Measurements from ENCODE around the gene C4orf33. TPM values are rescaled to one million over a fixed set of nuclear protein-coding genes. Genes with fewer than 3 reads are reported as not detected.

C4orf33 gene
- polyA plus RNA-seq, 1 donor: 7.1 TPM

DNA sequence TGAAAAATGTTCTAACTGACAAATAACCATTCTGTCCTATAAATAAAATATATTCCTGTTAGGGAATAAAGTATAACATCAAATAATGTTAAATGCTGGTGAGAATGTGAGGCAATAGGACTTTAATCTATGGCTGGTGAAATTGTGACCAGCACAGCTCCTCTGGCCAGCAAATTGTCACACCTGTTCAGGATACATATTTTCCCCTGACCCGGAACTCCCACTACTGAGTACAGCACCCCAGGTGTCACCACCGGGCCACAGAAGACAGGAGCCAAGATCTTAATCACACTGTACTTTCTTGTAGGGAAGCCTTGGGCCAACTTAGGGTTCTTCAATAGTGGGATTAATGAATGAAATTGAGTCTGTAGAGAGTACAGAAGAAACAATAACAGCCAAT is 33.2 kb downstream of the C4orf33 start:
- no peak for DNase-seq (ENCODE audit: low read depth)

DNA sequence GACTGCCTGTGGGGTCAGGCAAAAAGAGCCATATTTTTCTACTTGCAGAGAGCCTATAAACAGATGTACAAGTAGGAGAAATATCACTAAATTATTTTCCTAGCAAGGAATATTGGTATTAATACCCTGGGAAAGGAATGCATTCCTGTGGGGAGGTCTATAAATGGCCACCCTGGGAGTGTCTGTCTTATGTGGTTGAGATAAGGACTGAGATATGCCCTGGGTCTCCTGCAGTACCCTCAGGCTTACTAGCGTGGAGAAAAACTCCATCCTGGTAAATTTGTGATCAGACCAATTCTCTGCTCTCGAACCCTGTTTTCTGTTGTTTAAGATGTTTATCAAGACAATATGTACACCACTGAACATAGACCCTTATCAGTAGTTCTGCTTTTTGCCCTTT is 35.4 kb downstream of the C4orf33 start:
- no peak for DNase-seq (ENCODE audit: low read depth)

DNA sequence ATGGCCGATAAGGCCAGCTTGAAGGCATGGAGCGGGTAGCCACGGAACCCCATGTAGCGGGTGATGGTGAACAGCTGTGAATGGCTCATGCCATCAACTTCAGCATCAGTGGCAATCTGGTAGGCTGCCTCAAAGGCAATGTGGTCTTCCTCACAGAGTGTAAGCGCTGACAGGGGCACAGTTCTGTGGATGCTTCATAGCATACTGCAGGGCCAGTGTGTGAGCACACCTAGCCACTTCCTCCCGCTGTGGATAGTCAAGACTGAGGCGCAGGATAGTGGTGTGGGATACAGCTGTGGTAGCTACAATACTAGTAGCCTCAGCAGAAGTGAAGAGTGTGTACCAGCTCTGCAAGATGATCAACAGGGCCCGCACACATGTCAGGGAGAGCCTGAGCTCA is 40.5 kb downstream of the C4orf33 start:
- DNase-seq (ENCODE audit: low read depth): no peak

DNA sequence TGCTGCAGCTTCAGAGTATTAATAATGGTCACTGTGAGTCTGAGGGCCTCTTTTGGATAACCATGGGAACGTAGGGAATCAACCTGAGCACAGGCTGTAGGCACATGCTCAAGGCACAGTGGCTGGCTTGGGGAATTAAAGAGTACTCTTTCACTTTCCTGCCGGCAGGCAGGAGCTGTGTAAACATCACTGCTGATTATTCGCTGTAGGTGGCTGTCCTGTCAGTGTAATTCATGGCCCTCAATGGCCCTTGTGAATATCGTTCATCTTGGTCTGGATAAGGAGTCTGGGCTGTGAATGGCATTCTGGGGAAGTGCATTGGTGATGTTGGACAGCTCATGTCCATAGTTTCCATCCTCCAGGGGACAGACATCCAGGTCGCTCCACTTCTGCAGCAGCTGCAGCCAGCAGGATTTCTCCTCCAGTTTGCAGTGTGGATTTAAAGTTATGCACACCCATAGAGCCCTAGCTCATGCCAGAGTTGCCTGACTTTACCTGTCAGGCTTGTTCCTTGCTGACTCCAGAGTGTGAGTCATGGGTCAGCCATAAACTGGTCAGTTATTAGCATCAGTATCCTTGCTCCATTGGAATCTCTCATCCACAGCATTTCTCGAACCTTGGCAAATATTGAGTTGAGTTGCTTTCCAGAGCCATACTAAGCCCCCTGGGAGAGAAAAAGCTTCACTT is 43.0 kb downstream of the C4orf33 start:
- no peak for DNase-seq (ENCODE audit: low read depth)

DNA sequence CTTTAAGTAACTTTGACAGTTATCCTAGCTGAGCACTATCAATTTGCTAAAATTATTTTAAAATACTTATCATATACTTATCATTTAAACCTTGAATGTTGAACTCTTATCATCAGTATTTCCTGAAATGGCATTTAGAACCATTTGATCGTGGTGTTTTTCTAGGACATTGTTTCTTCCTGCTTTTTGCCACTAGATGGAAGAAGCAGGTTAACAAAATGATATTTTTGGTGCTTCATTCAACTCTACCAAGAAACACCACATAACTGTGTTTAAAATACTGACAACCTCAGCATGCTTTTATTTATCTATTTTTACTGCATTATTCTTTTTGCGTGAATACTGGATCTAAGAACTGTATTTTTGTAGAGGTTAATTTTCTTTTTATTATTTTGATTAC is 44.6 kb downstream of the C4orf33 start:
- DNase-seq (ENCODE audit: low read depth): no peak

DNA sequence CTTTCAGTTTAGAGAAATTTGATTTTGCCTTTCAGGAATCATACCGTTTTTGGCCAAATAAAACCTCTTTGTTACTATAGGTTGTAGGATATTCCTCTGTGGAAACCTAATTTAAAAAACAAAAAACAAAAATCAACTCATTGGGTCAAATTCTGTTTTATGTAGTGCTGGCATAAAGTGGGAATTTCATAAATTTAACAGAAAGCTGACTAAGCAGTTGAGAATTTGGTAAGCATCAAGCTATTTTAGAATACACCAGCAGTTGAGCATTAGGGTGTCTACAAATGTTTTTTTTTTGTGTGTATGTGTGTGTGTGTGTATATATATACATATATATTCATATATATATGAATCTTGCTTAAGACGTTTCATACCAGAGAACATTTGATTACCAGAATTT is 47.4 kb downstream of the C4orf33 start:
- no peak for DNase-seq (ENCODE audit: low read depth)

DNA sequence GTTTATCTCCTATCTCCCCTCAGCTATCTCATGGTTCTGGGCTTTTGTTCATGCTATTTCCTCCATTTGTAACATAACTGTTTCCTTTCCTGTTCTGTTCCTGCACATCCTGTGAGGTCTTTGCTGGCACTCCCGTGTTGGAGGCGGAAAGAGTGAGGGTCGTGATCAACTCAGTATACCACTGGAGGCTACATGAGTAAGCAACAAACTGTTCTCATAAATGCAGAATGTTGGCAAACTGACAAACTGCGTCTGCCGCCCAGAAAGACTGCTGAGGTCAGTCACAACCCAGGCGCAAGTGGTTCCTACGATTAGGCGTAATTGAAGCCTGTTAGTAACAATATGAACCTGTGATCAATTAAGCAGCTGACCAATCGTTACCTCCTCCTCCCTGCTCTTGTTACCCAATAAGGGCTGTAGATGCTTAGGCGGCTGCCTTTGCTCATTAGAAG is 48.8 kb downstream of the C4orf33 start:
- DNase-seq (ENCODE audit: low read depth): no peak

DNA sequence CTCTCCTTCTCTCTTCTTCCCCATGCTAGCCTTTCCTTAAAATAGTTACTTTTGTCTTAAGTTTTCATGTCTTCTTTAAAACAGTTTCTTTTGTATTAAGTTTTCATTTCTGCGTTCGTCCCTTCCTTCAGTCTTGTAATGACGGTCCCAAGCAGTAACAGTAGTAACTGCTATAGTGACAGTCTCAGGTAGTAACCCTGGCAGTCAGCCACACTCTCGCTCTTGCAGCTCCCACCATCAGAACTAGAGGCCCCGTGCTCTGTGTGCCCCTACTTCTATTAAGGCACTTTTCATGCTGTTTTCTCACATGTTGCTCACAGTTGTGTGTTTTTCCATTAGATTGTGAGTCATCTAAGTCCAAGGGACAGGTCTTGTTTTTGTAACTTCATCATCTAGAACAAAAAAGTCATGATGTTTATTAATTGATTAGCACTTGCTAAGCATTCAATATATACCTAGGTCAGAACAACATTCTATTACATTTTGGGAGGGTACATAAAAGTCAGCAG is 49.3 kb downstream of the C4orf33 start:
- DNase-seq (ENCODE audit: low read depth): no peak

DNA sequence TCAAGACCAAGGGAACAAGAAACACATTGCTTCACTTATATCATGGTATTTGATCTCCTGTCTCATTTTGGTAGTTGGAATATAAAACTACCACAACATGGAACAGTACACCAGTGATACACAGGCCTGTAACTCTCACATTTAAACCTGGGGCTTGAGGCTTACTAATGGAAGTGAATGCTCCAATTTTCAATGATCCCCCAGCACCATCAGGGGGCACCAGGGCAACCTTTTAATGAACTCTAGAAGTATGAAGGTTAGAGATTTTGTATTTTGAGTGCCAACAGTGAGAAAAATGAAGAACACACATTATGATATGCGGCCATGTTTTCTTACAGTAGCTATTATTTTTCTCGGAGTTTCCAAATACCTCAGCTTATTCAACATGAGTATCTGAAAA is 50.7 kb downstream of the C4orf33 start:
- DNase-seq (ENCODE audit: low read depth): no peak

DNA sequence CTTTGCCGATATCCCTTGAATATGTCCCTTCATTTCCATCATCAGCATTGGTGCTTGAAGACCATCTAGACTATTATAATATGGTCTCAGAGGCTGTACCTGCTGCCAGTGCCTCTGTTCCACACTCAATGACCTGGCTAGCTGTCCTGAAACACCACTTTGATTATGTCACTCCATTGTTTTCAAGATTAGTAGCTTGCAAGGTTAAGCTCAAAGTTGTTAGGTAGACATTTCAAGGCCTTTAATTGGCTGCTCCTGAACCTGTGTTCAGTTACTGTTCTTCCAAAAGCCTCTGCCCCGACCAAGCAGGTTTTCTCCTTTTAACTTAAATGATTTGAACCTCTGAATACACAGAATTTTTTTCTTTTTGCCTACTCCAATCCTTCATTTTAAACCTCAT is 52.9 kb downstream of the C4orf33 start:
- no peak for DNase-seq (ENCODE audit: low read depth)

DNA sequence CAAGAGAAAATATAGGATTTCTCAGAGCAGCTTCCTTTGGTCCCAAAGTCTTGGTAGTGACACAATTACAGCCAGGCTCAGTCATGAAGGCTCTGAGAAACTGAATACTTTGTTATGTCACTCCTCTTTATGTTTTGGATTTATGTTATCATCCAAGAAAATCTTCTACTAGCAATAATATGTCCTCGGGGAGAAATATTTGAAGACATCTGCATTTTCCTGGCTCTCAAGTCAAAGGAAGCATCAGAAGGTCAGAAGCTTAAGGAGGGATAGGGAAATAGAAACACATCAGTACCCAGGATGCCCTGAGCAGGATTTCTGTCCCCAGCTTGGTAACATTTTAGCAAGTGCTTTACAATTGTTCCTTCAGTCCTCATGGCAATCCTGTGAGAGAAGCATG is 54.0 kb downstream of the C4orf33 start:
- DNase-seq (ENCODE audit: low read depth): no peak

DNA sequence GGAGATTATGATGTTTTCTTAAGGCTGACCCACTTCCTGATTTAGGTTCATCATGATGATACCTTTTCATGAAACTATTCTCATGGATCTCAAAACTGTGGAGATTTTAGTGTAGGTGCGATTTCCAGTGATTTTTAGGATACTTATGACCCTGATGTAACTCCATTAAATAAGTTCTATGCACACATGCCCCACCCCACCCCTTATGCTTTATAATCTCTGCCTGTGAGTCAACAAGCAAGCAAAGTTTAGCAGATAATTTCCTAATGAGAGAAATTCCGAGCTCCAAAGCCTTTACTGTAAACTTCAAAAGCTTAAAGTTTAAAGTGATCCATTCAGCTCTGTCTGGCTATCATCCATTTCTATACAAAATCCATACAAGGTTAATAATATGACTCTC is 56.4 kb downstream of the C4orf33 start:
- no peak for DNase-seq (ENCODE audit: low read depth)

DNA sequence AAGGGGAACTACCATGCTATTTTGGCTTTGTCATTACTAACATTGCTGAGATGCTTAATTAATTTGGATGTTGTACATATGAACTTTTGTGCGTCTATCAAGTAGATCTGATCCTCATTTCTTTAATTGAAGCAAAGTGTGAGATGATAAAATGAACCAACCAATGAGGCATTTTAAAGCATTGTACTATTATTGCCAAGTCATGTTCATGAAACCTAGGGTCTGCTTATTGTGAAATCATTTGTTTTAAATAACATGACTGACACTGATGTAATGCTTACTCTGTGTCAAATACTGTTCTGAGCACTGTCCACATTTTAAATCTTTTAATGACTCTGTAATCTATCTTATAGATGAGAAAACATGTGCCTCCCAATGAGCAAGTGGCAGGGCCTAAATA is 57.7 kb downstream of the C4orf33 start:
- DNase-seq (ENCODE audit: low read depth): no peak

DNA sequence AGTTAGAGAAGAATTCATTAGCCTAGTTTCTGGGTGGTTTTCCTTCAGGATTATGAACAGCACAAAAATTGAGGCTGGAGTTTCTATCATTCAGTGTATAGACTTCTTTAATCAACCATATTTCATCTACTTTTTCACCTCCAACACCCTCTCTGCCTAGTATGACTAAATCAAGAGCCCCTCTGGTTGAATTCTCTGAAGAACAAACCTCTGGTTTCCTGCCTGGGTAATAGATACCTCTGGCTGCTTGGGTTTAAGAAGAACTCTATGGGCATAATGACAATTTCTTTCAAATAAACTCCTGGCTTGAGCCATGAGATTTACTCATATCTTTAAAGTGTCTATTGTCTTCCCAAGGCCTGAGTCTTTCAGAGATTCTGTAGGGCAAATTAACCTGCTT is 66.5 kb downstream of the C4orf33 start:
- no peak for DNase-seq (ENCODE audit: low read depth)

DNA sequence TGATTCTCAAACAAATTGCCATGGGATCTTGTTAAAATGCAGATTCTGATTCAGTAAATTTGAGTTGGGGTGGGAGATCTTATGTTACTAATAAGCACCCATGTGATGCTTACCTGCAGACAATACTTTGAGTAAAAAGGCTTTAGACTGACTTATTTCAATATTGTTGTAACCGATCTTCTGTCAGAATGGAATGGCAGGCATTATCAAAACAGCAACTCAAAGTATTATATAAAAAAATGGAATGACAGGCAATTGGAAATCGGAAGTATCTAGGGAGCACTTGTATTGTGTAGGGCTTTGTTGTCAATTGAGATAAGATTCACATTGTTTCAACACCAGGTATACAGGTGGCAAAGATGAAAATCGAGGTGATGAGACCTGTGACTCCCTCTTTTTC is 67.5 kb downstream of the C4orf33 start:
- no peak for DNase-seq (ENCODE audit: low read depth)

DNA sequence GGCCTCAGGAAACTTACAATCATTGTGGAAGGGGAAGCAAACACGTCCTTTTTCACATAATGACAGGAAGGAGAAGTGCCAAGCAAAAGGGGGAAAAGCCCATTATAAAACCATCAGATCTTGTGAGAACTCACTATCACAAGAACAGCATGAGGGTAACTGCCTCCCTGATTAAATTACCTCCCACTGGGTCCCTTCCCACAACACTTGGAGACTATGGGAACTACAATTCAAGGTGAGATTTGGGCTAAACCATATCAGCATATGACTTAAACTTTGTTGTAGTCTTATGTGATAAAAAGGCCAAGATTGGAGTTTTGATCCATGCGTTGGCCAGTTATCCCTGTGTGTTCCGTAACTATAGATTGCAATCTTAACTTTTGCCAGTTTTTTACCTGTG is 68.3 kb downstream of the C4orf33 start:
- DNase-seq (ENCODE audit: low read depth): no peak

Other genes with a start within 250 kb of the C4orf33 start
- gene SCLT1, start 2.6 kb upstream of the C4orf33 start, polyA plus RNA-seq (ENCODE audit: insufficient read length): 7.6 TPM